Psoas muscle (tissue), 7 donors: ENCODE data around the gene LOC128125822.
"Not testable (repeated sequence)": the region's sequence is repeated elsewhere in the genome, so short reads cannot be mapped to it uniquely, and the experiment has no call there.

ENCODE experiments used
- ATAC-seq, 4 donors: fragments of 200-7000 bp; cut with Tn5 transposase; one replicate each; pipeline ENCODE4 v1.9.1; 2020; ENCODE audit warnings: moderate library complexity in 3 of 4, mild to moderate bottlenecking in 2 of 4
- DNase-seq, 2 donors: peaks; one replicate each; pipeline ENCODE4 v3.0.0-alpha.2; 2020
- H3K27ac ChIP-seq: fragments of 200-600 bp; one replicate; pipeline ENCODE4 v1.8.0; 2022
- H3K27me3 ChIP-seq, 3 donors: fragments of 200-600 bp in 1 of 3; one replicate each; pipeline versions ENCODE4 v1.6.1 to v1.8.0; 2013 to 2022; ENCODE audit warnings: low read length in 2 of 3, mild to moderate bottlenecking in 2 of 3, moderate library complexity in 1 of 3; ENCODE audit not compliant: insufficient read depth in 3 of 3
- H3K36me3 ChIP-seq, 2 donors: fragments of 200-600 bp in 1 of 2; one replicate each; pipeline versions ENCODE4 v1.6.1 to v1.8.0; 2013 to 2022; ENCODE audit warnings: low read depth in 1 of 2, mild to moderate bottlenecking in 1 of 2, moderate library complexity in 1 of 2; ENCODE audit not compliant: insufficient read depth in 1 of 2
- H3K4me1 ChIP-seq: fragments of 200-600 bp; one replicate; pipeline ENCODE4 v1.8.0; 2022
- H3K4me3 ChIP-seq: fragments of 200-600 bp; one replicate; pipeline ENCODE4 v1.8.0; 2022; ENCODE audit warnings: mild to moderate bottlenecking
- H3K9me3 ChIP-seq: fragments of 200-600 bp; one replicate; pipeline ENCODE4 v1.8.0; 2022
- CTCF ChIP-seq: fragments of 200-600 bp; IDR thresholded peaks from one replicate; pipeline ENCODE4 v1.8.0; 2022; ENCODE audit warnings: antibody characterized with exemption
- WGBS, 3 donors: extraction: QIAGEN DNeasy Blood & Tissue Kit; methylation state at CpG; one replicate each; pipeline versions ENCODE4 v1.1.6 to v1.1.7; 2013; 5-methylcytosine and 5-hydroxymethylcytosine counted together
- intact Hi-C, 2 donors: fragments of 100-400 bp; cut with DNase I; formaldehyde crosslinking; loops; one replicate each; pipeline versions ENCODE4 v1.11.0 to v1.14.2; 2022
- donor health status: healthy with polysubstance abuse.
- donor health status: DM: no; HTN: no; CAD: no; lungs with moderate emphysema.
- donor health status: Bipolar disorder and iron deficiency.
- donor health status: healthy.
- donor health status: DM: yes; HTN: yes; CAD: no.
- donor health status: DM: no; HTN: no; CAD: no.
- donor health status: DM: yes; HTN: yes; CAD: no.

Gene LOC128125822

GRCh38 chr6:63572044-63572746 lies at the start of gene LOC128125822, which contains the start of gene PTP4A1:
Gene LOC128125822, plus strand, starts transcription at chr6:63572480.
Gene PTP4A1, plus strand, starts transcription at chr6:63572480. Its CDS starts 4,401 bp downstream, at chr6:63576881.
- Histone ChIP-seq H3K9me3 (no peaks in the 10 kb centered on the region), H3K36me3 (peaks cover 0 to 11% of the 10 kb centered on the region in 2 donors), H3K4me3 (peak within 1 kb of the TSS; percentile 95), H3K4me1 (peaks cover 18% of the 10 kb centered on the region), H3K27me3 (no peaks in the 10 kb centered on the region), H3K27ac (peak within 1 kb of the TSS; percentile 99)
- intact Hi-C loops, result loop anchor here (5.0 to 10.0 kb wide), 5 partner anchors 65 to 220 kb away; partner anchors contain the start of gene PHF3 (in 1 of the 2)
- peak; percentile 97 to 99 for DNase-seq
- TF ChIP-seq CTCF, result no peak
- WGBS, 3 donors, result 0% methylated on average over 53 to 73 of the region's 73 CpGs
- peak; percentile 87 to 91 (median 88) for ATAC-seq

- WGBS, 3 donors, result 89 to 91% (median 90%) methylated on average over 7 of the region's 7 CpGs
- H3K9me3 ChIP-seq, H3K27me3 ChIP-seq, H3K4me3 ChIP-seq, H3K36me3 ChIP-seq, H3K27ac ChIP-seq, H3K4me1 ChIP-seq, DNase-seq, ATAC-seq, intact Hi-C loops: not testable (repeated sequence)
Observed at GRCh38 chr6:63522911-63523287, 49.4 kb upstream of the LOC128125822 start.

GRCh38 chr6:63523630-63524029 lies 48.6 kb upstream of the LOC128125822 start:
- H3K36me3 ChIP-seq, result no peaks in the 10 kb centered on the region
- no peak for TF ChIP-seq CTCF
- H3K4me3 ChIP-seq, result no peak overlapping the region
- peaks cover 5% of the 10 kb centered on the region for H3K4me1 ChIP-seq
- ATAC-seq (no peak), DNase-seq (no peak)
- H3K27ac ChIP-seq, result no peak overlapping the region
- WGBS, 3 donors, result 95 to 97% (median 96%) methylated on average over 4 of the region's 4 CpGs
- intact Hi-C loops, result no loop called here
- no peaks in the 10 kb centered on the region for H3K9me3 ChIP-seq
- H3K27me3 ChIP-seq, result no peaks in the 10 kb centered on the region

GRCh38 chr6:63525186-63525878 lies 46.9 kb upstream of the LOC128125822 start:
- H3K27ac ChIP-seq, result no peak overlapping the region
- intact Hi-C loops, result loop anchor here in 1 of 2 donors (5.0 kb wide), 1 partner anchor 48 kb away; no protein-coding TSS in a partner anchor
- DNase-seq (no peak), ATAC-seq (no peak)
- no peaks in the 10 kb centered on the region for H3K36me3 ChIP-seq
- 66 to 78% (median 73%) methylated on average over 7 of the region's 7 CpGs for WGBS, 3 donors
- no peak for TF ChIP-seq CTCF
- no peaks in the 10 kb centered on the region for H3K9me3 ChIP-seq
- peaks cover 10% of the 10 kb centered on the region for H3K4me1 ChIP-seq
- H3K4me3 ChIP-seq, result no peak overlapping the region
- H3K27me3 ChIP-seq, result no peaks in the 10 kb centered on the region

GRCh38 chr6:63526931-63527330 lies 45.3 kb upstream of the LOC128125822 start:
- Histone ChIP-seq H3K9me3 (no peaks in the 10 kb centered on the region), H3K27ac (peak overlapping the region; percentile 80), H3K36me3 (no peaks in the 10 kb centered on the region), H3K4me3 (no peak overlapping the region), H3K4me1 (peaks cover 10% of the 10 kb centered on the region), H3K27me3 (no peaks in the 10 kb centered on the region)
- ATAC-seq, result no peak
- TF ChIP-seq CTCF, result no peak
- intact Hi-C loops, result loop anchor here in 1 of 2 donors (5.0 kb wide), 1 partner anchor 50 kb away; no protein-coding TSS in a partner anchor
- DNase-seq, result no peak
